Posterior vena cava (tissue), 2 donors: ENCODE measurements around the gene SPRED3. TPM values are rescaled to one million over a fixed set of nuclear protein-coding genes. Genes with fewer than 3 reads are reported as not detected.
A peak's percentile ranks its signal among the peaks of the same experiment; 100 is the strongest.
"Not testable (repeated sequence)": the region's sequence is repeated elsewhere in the genome, so short reads cannot be mapped to it uniquely, and the experiment has no call there.

ENCODE experiments used
- DNase-seq: peaks from one replicate; pipeline ENCODE4 v3.0.0-alpha.2; 2020; ENCODE audit warnings: low spot score
- intact Hi-C, 2 donors: fragments of 100-400 bp; cut with DNase I; formaldehyde crosslinking; loops; one replicate each; pipeline versions ENCODE4 v1.14.1 to v1.14.2; 2022 to 2023
- total RNA-seq, 2 donors: library from RNA; stranded (reverse); fragmentation: NEBNext Ultra II Directional; extraction: Animal tissue kit (Norgen Biotek cat#: 25700); gene quantifications; one replicate each; pipeline ENCODE4 v1.2.1, GENCODE V29; 2021
- donor health status: DM: yes; HTN: yes; CAD: no.
- donor health status: DM: yes; HTN: yes; CAD: no.

SPRED3 gene
- total RNA-seq, 2 donors from 2014 or later, result 2.8 to 6.5 TPM

DNA sequence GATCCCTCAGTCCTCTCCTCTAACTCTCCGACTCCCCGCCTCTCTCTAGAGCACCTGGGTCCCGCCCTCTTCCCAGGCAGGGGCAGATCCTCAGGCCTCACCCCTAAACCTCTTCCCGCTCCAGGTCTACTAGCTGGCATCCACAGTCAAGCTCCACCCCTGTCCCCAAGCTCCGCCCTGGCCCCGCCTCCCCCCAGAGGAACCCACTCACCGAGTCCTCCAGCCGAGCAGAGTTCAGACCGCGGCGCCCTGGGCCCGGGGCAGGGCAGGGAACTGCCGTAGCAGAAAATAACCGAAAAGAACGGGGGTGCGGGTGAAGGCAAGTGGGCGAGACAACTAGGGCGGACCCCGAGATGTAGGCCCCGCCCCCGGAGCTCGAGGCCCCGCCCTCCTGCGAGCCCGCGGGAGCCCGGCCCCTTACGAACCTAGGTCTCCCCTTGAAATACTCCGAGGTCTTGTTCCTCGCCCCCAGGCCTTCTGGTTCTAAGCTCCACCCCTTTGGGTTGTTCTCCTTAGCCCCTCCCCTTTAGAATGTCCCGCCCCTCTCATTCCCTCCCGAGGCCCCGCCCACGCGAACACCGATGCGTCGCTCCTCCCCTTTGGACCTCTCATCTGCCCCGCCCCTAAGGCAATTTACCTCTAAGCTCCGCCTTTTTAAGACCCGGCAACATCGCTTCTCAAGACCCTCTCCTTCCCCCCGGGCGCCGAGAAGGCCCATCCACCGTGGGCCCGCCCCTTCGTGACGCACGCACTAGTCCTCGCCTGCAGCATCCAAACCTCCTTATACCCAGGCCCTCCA is 748 bp upstream of the SPRED3 start, which contains the start of gene GGN:
Gene GGN (minus strand): TSS at position 485 of the 799 bp plus-strand sequence. CDS start 773 bp downstream, outside the sequence.
- intact Hi-C loops, result no loop called here
- DNase-seq, result peak; percentile 93

DNA sequence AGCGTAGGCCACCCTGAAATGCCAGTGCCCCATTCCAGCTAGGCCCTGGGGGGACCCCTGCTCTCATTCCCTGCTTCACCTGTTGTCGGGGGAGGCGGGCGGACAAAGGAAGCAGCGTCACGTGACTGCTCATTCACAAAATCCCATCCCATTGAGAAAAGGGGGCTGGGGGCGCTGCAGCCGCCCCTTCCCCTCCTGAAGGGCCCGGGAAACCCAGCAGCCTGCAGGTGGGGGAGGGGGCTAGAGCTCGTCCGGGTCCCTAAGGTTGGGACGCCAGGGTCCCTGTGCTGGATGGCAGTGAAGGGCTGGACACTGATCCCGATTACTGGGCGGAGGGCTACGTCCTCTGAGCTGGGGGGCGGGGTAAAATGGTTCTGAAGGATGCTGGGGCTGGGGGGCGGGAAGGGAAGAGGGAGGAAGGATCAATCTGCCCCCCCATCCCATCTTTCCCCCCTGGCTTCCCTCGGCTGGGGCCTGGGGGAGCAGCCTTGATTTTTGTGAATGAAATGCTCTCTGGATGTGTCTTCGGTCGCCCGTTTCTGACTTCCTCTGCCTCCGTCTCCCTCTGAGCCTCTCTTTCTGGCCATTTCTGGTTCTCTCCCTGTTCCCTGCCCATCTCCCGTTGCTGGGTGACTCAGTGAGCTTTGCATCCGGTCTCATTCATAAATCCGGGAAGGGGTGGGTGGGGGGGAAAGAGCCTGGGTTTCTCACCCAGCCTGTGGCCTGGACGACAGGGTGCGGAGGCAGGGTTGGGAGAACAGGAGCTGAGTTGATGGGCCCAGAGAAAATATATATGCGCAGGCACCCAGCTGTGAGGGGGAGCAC is 816 bp downstream of the SPRED3 start:
- DNase-seq, result no peak
- intact Hi-C loops, result no loop called here

DNA sequence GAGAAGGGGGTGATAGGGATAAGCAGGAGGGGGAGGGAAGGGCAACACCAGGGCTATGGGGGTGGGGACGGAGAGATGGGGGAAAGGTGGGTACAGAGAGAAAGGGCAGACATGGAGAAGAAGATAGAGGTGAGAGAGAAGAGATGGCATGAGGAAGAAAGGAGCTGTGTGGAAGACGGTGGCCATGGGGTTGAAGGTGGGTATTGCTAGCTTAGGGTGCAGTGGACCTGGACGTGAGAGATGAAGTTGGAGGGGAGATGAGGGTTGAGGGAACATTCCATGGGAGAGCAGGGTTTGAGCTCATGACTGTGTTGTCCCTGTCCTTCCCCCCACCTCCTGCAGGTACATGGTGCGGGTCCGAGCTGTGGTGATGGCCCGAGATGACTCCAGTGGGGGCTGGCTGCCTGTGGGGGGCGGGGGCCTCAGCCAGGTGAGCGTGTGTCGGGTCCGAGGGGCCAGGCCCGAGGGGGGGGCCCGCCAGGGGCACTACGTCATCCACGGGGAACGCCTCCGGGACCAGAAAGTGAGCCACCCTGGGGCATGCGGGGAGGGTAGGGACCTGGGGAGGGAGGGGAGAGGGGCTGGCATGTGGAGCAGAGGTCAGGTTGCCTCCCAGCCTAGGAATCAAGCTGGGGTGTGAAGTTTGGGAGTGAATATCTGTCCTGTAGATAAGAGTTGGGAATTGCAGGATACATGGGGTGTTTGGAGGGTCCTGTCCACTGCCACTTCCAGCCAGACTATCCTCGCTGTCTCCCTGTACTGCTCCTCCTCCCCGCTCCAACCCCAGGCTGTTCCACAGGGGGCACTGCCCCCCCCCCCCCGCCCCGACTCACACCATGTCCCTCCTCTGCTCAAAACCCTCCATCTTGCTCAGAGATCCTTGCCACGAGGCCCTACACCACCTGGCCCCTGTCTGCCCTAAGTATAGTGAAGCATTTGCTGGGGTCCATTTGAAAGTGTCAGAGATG is 1.7 kb downstream of the SPRED3 start:
- intact Hi-C loops, result no loop called here
- no peak for DNase-seq

DNA sequence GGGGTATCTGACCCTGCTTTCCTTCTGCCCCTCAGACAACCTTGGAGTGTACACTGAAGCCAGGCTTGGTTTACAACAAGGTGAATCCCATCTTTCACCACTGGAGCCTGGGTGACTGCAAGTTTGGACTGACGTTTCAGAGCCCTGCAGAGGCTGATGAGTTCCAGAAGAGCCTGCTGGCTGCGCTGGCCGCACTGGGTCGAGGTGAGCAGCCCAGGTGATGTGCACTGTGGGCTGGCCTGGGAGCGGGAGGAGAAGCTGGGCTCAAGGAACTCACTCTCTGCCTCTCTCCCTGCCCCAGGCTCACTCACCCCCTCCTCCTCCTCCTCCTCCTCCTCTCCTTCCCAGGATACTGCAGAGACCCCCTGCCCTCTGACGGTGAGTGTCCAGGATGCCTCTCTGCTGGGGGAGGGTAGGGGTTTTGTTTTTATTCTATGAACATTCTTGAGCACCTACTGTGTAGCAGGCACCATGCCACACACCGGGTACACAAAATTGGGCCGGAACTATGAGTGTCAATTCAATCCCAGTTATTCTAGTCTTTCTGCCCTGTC is 3.5 kb downstream of the SPRED3 start:
- intact Hi-C loops, result no loop called here
- no peak for DNase-seq

DNA sequence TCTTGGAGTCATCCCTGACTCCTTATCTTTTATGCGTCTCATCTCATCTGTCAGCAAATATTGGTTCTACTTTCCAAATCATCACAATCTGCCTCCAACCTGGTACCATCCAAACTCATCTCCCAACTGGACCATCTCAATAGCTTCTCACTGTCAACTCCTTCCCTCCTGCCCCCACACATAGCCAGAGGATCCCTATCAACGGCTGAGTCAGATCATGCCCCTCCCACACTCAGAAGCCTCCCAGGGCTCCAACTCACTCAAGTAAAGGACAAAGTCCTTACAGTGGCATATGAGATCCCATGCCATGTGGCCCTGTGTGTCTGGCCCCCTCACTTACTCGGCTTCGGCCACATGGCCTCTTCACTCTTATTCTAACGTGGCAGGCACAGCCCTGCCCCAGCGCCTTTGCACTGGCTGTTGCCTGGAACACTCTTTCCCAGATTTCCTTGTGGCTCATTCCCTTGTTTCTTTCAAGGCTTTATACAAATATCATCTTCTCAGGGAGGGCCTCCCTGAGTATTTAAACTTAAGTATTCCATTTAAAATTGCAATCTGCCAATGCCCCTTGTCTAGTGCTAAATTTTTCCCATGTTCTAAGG is 4.3 kb downstream of the SPRED3 start:
- no peak for DNase-seq
- intact Hi-C loops, result no loop called here

DNA sequence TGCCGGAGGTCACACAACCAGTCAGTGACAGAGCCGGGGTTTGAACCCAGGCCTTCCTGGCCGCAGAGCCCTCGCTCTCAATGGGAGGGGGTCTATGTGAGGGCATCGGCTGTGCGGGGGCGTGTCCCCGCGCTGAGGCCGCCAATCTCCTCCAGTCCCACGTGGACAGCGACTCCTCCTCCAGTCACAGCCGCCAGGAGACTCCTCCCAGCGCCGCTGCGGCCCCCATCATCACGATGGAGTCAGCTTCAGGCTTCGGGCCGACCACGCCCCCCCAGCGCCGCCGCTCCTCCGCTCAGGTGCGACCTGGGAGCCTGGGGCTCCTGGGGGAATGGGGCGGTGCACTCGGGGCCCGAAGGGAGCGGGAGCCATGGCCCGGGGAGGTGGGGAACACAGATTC is 6.0 kb downstream of the SPRED3 start:
- DNase-seq, result no peak
- intact Hi-C loops, result no loop called here

DNA sequence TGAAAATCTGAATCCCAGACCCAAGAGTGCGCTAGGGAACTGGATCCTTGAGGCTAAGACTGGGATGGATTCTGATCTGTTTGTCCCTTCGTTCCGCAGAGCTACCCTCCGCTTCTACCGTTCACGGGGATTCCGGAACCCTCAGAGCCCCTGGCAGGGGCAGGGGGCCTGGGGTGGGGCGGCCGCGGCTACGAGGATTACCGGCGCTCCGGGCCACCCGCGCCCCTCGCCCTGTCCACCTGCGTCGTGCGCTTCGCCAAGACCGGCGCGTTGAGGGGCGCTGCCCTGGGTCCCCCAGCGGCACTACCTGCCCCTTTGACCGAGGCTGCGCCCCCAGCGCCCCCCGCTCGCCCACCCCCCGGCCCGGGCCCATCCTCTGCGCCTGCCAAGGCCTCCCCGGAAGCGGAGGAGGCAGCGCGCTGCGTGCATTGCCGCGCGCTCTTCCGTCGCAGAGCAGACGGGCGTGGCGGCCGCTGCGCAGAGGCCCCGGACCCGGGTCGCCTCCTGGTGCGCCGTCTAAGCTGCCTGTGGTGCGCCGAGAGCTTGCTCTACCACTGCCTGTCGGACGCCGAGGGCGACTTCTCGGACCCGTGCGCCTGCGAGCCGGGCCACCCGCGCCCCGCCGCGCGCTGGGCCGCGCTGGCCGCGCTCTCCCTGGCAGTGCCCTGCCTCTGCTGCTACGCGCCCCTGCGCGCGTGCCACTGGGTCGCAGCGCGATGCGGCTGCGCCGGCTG is 7.1 kb downstream of the SPRED3 start:
- intact Hi-C loops, result no loop called here
- no peak for DNase-seq

DNA sequence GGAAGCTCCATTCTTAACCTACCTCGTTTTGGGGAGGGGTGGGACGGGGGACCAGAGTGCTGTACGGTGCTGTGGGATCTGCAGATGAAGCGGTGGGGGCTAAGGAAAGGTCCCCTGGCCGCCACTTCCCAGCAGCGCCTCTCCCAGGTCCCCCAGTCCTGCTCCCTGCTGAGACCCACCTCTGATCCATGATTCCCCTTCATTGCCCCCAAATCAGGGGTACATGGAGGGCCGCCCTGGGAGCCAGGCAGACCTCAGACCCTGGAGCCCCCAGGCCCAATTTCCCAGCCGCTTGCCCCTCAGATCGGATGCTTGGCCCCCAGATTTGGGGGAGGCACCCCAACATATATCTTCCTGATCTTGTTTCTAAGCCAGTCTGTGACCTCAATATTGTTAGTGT is 10.6 kb downstream of the SPRED3 start:
- no peak for DNase-seq
- intact Hi-C loops, result no loop called here

DNA sequence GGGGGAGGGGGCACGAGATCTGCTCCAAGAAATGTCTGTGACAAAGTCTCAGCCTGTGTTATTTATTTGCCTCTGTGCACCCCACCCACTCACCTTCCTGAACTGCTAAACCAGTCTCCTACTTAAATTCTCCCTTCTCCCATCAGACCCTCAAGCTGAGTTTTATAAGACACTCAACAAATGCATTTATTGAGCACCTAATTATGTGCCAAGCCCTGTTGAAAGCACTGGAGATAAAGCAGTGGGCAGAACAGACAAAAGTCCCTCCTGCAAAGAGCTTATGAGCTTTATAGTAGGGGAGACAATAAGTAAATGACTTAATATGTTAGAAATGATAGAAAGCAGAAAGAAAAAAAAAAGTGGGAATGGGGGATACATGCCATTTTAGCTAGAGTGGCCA is 11.0 kb downstream of the SPRED3 start:
- intact Hi-C loops, result no loop called here

DNA sequence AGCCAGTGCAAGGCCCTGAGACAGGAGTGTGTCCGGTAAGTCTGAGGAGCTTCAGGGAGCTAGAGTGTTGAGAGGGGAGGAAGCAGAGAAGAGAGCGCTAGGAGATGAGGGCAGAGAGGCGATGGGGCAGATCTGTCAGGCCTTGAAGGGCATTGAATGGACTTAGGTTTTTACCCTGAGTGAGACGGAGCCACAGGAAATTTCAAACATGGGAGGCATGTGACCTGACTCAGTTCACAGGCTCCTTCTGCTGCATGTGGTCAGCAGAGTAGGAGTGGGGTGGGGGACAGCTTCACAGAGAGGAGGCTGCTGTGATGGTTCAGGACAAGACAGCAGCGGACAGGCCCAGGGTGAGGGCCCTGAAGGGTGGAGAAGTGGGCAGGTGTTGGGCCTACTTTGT is 11.9 kb downstream of the SPRED3 start:
- DNase-seq, result no peak
- intact Hi-C loops, result loop anchor here (10.0 kb wide), 2 partner anchors 114 to 234 kb away; no protein-coding TSS in a partner anchor

More for the DNA sequence above, 11.0 kb downstream of the SPRED3 start:
- no peak for DNase-seq

DNA sequence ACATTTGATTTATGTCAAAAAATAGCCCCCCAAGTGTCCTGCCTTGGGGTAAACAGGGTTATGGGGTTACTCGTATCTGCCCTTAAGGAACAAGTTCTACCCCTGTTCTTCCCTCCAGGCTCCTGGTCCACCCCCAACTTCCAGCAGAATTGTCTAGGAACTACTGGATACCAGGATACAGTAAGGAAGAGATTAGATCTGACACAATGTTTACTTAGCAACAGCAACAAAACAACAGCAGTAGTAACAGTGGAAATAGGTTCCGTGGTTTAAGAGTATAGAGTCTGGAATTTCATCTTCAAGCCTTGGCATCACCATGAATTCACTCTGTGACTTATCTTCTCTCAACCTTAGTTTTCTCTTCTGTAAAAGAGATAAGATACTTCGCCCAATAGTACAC is 12.7 kb downstream of the SPRED3 start:
- DNase-seq, result no peak
- intact Hi-C loops, result loop anchor here (10.0 kb wide), 2 partner anchors 114 to 234 kb away; no protein-coding TSS in a partner anchor

DNA sequence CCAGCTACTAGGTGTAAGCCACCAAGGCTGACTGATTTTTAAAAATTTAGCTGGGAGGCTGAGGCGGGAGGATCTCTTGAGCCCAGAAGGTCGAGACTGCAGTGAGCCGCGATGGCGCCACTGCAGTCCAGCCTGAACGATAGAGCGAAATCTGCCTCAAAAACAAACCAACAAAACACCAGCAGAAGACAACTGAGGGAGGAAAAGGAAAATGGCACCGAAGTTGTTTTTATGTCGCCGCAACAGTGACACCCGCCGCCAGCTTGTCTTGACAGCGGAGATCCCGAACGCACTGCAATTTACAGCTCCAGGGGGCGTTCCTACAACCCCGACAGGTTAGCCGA is 14.1 kb downstream of the SPRED3 start:
- intact Hi-C loops, result loop anchor here (10.0 kb wide), 2 partner anchors 112 to 232 kb away; no protein-coding TSS in a partner anchor
- no peak for DNase-seq

DNA sequence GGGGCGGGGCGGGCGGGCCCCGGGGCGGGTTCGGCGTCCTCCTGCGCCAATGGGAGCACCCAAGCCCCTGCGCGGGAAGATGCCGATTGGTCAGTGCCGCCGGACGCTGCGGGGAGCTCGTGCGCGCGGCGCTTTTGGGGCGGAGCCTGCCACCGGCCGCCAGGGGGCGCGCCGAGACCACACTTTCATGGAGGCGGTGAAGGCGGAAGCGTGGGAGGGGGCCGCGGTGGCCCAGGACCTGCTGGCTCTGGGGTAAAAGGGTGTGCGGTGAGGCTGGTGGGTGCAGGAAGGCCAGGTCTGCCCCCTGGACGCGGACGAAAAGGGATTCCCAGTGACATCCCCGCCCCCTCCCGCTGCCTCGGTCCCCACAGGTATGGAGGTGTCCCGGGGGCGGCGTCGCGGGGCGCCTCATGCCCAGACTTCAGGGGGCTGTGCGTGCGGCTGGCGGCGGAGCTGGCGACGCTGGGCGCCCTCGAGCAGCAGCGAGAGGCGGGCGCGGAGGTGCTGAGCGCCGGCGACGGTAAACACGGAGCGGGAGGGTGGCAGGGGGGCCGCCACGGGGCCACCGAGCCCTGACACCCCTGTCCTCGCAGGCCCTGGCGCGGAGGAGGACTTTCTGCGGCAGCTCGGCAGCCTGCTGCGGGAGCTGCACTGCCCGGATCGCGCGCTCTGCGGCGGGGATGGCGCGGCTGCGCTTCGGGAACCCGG is 14.6 kb downstream of the SPRED3 start, which contains the start of gene FAM98C:
Gene FAM98C (plus strand): TSS at position 127 of the 708 bp plus-strand sequence. CDS start 61 bp downstream, at position 188.
- intact Hi-C loops, result loop anchor here (10.0 kb wide), 2 partner anchors 112 to 232 kb away; no protein-coding TSS in a partner anchor
- DNase-seq, result peak; percentile 98

DNA sequence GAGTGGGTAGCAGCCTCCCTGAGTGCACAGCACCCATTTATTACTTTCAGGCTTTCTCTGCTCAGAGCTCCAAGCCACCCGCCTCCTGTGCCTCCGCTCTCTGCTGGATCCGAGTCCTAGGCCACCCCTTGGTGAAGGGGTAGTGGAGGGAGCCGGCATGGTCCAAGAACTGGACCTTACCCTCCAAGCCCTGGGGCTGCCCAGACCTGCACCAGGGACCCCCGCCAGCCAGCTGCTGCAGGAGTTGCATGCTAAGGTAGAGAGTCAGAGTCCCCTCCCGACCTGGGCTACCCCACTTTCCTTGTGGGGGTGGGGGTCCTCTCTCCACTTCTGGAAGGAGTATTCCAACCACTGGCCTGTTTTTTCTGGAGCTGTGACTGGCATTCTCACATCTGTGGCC is 16.4 kb downstream of the SPRED3 start:
- no peak for DNase-seq
- intact Hi-C loops, result loop anchor here (10.0 kb wide), 2 partner anchors 110 to 230 kb away; no protein-coding TSS in a partner anchor

DNA sequence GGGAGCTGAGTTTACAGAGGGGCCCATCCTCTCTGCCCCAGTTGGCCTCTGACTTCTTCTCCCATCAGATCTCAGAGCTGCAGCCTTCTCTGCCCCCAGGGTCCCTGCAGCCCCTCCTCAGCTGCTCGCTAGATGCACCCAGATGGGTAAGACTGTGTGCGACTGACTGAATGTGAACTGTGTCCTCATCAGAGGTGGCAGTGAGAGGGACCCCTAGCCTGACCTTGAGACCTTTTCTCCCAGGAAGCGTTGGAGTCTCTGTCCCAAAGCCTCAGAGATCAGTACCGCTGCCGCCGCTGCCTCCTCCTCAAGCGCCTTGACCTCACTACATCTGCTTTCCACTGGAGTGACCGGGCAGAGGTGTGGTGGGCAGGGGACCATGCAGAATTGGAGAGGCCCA is 16.8 kb downstream of the SPRED3 start:
- no peak for DNase-seq
- intact Hi-C loops, result loop anchor here (10.0 kb wide), 2 partner anchors 110 to 230 kb away; no protein-coding TSS in a partner anchor

DNA sequence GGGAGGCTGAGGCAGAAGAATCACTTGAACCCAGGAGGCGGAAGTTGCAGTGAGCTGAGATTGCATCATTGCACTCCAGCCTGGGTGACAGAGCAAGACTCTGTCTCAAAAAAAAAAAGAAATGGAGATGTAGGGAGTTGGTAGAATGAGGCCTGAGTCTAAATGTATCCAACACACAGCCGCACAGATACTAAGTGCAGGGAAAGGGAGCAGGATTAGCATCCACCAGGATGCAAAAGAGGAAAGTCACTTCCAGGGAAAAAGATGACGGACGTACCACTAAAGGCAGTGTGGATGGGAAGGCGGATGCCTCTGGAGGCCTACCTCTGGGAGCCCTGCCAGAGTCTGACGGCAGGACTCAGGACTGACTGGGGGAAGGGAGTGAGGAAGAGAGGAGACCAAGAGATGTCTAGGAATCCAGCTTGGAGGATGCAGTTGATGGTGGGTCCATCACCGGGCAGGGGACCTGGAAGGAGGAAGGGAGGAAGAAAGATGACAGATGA is 21.2 kb downstream of the SPRED3 start:
- intact Hi-C loops, result loop anchor here (10.0 kb wide), 2 partner anchors 105 to 225 kb away; no protein-coding TSS in a partner anchor
- no peak for DNase-seq

DNA sequence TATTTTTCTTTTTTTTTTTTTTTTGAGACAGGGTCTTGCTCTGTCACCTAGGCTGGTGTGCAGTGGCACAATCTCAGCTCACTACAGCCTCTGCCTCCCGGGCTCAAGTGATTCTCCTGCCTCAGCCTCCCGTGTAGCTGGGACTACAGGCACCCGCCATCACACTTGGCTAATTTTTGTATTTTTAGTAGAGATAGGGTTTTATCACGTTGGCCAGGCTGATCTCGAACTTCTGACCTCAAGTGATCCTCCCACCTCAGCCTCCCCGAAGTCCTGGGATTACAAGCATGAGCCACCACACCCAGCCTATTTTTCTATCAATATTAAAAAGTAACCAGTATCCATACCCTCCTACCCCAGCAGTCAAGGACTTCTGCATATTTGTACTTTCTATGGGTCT is 21.9 kb downstream of the SPRED3 start:
- DNase-seq, intact Hi-C loops: not testable (repeated sequence)
